A549 (cell line): Measurements from ENCODE around the gene PLS3.

Experiments used
- CTCF ChIP-seq: fragments of >200 bp; sonication (Bioruptor Twin); formaldehyde crosslinking; IDR thresholded peaks from 3 replicates; pipeline ENCODE4 v1.5.1; 2016
- FOXS1 ChIP-seq: fragments of 250-450 bp; sonication (Bioruptor Pico); IDR thresholded peaks from 2 replicates; pipeline ENCODE4 v1.5.0; 2020; ENCODE audit warnings: mild to moderate bottlenecking, moderate library complexity
- MAZ ChIP-seq: fragments of 150-350 bp; IDR thresholded peaks from 2 replicates; pipeline ENCODE4 v1.6.1; 2014; ENCODE audit warnings: antibody characterized with exemption, low read depth, low read length, borderline replicate concordance
- NFE2L2 ChIP-seq: fragments of 150-350 bp; conservative IDR thresholded peaks from 2 replicates; pipeline ENCODE4 v1.6.1; 2014; ENCODE audit warnings: low read length
- POLR2A ChIP-seq: IDR thresholded peaks from 2 replicates; pipeline ENCODE4 v1.6.1; 2012; ENCODE audit warnings: mild to moderate bottlenecking, low read length
- SMC3 ChIP-seq: fragments of >200 bp; sonication (Bioruptor Twin); formaldehyde crosslinking; IDR thresholded peaks from 3 replicates; pipeline ENCODE4 v1.6.1; 2018; ENCODE audit warnings: inconsistent platforms

- no peak for TF ChIP-seq CTCF
- TF ChIP-seq SMC3: no peak
- no peak for TF ChIP-seq POLR2A
- TF ChIP-seq FOXS1 (CRISPR knock-in tag): no peak
- no peak for TF ChIP-seq NFE2L2
- no peak for TF ChIP-seq MAZ
These were observed 42.9 kb upstream of the PLS3 start for GRCh38 chrX:115518113-115518512.
